ENCODE results near the gene SLIT3.
"Not testable (repeated sequence)": the region's sequence is repeated elsewhere in the genome, so short reads cannot be mapped to it uniquely, and the experiment has no call there.

The SLIT3 gene

DNA sequence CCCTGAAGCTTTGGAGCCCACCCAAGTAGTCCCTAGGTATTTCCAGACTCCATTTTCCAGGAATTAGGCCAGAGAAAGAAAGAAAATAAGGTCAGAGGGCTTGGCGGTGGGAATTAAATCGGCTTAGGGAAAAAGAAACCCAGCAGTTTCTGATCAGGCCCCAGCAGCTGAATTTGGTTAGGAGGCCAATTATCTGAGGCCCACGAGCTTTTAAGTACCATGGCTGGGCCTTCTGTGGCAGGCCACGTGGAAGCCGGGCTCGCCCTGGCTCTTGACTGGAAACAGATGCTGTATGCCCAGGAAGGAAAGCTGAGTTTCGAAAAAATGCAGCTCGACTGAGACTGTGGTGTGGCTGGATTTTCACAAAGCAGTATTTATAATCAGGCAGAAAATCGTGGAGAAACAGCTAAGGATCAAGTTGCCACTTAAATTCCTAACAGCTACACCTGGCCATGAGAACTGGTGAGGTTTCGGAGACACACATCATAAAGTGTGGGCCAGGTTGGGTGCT is 646.7 kb downstream of the SLIT3 start:
- no peak for FAIRE-seq

DNA sequence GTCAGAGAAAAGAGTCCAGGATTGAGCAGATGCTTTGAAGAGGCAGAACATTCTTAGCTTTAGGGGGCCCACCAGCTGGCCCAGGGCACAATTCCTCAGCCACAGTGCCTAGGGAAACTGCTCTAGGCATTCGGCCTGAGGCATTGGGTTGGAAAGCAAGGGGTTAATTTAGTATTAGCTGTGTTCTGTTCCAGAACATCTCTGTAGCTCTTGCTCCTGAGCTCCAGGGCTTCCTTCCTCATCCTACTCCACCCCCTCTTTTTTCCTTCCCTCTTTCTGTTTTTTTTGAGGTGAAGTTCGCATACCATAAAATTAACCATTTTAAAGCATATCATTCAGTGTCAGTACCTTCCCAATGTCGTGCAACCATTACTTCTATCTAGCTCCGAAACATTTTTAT is 647.3 kb downstream of the SLIT3 start:
- FAIRE-seq, result no peak

DNA sequence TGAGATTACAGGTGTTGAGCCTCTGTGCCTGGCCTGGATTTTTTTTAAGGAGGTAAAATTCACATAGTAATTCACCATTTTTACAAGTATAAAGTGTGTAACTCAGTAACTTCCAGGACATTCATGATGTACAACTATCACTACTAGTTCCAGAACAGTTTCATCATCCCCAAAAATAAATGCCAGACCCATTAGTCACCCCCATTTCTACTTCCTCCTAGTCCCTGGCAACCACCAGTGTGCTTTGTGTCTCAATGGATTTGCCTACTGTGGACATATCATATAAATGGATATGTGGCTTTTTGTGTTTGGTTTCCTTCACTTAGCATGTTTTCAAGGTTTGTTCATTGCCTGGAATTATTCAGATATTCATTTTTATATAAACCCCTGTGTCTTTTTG is 649.3 kb downstream of the SLIT3 start:
- no peak for FAIRE-seq

DNA sequence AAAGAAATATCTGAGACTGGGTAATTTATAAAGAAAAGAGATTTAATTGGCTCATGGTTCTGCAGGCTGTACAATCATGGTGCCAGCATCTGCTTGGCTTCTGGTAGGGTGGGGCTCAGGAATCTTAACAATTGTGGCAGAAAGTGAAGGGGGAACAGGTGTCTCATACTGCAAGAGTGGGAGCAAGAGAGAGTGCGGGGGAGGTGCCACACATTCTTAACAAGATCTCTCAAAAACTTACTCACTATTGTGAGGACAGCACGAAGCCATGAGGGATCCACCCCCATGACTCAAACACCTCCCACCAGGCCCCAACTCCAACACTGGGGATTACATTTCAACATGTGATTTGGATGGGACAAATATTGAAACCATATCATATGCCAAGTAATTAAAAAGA is 651.6 kb downstream of the SLIT3 start:
- FAIRE-seq, result no peak

DNA sequence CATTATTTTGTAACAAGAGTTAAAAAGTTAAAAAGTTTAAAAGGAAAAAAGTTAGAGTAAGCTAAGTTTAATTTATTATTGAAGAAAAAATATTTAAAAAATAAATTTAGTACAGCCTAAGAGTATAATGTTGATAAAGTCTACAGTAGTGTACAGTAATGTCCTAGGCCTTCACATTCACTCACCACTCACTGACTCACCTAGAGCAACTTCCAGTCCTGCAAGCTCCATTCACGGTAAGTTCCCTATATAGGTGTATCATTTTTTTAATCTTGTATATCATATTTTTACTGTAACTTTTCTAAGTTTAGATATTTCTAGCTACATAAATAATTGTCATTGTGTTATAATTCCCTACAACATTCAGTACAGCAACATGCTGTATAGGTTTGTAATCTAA is 652.4 kb downstream of the SLIT3 start:
- FAIRE-seq, result no peak

DNA sequence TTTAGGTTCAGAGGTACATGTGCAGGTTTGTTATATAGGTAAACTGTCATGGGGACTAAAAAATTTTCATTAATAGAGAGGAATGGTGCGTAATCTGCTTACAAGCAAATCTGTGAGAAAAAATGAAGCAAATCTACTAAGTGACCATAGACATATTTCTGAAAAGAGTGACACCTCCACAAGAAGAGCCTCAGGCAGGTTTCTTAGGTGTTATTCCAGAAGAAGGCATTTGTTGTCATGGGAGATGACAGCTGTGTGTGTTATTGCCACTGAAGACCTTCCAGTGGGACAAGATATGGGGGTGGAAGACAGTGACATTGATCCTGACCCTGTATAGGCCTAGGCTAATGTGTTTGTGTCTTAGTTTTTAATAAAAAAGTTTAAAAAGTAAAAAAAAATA is 652.9 kb downstream of the SLIT3 start:
- FAIRE-seq, result no peak

DNA sequence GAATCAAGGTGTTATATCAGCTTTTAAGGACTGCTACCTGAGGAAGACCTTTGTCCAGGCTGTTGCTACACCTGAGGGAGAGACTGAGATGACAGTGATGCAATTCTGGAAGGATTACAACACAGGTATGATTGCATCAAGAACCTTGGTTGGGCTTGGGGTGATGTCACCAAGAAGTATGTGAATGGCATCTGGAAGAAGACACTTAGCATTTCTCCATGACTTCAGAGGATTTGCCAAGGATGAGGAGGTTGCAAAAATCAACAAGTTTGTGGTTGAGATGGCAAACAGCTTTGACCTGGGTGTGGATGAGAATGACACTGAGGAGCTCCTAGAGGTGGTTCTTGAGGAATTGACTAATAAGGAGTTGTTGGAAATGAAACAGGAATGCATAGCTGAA is 653.9 kb downstream of the SLIT3 start:
- no peak for FAIRE-seq

DNA sequence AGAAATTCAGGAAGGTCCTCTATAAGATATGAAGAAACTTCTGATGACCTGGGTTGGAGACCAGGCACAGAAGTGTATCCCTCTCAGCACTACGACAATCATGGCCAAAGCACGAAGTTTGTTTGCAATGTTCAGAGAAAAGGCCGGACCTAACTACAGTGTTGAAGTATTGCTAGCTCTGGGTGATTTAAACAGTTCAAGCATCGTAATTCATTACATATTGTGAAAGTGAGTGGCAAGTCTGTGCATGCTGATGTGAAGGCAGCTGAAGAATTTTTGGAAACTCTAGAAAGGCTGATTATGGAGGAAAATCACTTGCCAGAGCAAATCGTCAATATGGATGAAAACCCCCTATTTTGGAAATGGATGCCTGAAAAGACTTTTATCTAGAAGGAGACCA is 654.6 kb downstream of the SLIT3 start:
- FAIRE-seq, result no peak

DNA sequence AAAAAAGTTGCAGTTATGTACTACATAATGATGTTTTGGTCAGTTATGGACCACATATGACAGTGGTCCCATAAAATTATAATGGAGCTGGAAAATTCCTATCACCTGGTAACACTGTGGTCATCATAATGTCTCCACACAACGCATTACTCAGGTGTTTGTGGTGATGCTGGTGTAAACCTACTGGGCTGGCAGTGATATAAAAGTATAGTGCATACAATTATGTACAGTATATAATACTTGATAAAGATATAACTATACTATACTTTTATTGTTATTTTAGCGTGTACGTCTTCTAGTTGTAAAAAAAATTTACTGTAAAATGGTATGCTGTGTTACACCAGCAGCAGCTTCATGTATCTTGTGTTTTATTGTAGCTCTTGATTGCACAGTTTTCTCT is 655.7 kb downstream of the SLIT3 start:
- no peak for FAIRE-seq

DNA sequence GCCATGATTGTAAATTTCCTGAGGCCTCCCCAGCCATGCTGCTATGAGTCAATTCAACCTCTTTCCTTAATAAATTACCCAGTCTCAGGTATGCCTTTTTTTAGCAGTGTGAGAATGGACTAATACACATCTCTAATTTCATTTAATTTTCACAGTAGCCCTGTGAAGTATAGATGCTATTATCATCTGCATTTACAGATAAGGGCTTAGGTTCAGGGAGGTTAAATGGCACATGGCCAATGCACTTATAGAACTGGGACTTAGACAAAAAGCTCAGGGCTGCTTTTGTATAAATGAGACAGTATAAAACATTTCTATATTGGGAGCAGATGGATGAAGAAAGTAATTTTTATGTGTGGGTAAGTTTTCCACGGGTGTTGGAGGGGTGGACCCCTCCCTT is 658.9 kb downstream of the SLIT3 start:
- no peak for FAIRE-seq

DNA sequence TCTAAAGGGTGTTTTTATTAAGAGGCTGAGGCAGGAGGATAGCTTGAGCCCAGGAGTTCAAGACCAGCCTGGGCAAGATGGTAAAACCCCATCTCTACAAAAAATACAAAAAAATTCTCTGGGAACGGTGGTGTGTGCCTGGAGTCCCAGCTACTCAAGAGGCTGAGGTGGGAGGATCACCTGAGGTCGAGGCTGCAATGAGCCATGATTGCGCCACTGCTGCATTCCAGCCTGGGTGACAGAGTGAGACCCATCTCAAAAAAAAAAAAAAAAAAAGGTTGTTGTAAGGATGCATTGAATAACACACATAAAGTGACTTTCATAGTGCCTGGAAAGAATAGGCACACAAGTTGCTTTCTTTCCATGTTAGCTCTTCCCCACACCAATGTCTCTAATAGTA is 662.1 kb downstream of the SLIT3 start:
- FAIRE-seq, result not testable (repeated sequence)

DNA sequence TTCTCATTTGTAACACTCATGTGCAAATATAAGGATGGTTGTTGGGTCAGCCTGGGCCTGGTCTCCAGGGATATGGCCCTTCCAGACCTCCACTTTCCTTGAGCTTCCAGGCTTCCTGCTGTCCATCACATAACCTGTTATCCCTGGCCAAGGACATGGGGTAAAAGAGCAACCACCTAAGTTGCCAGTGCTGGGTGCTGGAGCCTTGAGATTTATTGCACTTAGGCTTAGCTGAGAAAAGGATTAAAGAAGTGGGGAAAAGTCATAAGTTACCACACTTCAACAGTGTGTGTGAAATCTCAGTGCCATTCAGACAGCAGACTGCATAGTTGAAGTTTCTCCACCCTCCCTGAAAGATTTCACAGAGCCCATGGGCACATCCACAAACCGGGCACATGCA is 663.1 kb downstream of the SLIT3 start:
- FAIRE-seq, result no peak

DNA sequence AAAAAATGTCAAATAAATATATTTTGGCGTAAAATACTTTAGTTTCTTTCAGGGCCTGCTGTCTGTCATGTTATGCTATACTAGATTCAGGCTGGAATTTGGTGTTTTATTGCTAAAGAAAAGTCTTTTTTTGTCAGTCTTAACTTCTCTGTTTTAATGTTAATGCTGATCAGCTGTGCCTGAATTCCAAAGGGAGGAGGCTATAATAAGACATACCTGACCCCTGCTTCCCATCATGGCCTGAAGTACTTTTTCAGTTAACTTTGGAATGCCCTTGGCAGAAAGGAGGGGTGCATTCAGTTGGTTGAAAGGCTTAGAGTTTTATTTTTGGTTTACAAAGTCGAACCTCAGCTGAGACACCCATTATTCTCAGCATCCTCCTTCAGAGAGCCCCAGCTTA is 663.7 kb downstream of the SLIT3 start:
- FAIRE-seq, result no peak

DNA sequence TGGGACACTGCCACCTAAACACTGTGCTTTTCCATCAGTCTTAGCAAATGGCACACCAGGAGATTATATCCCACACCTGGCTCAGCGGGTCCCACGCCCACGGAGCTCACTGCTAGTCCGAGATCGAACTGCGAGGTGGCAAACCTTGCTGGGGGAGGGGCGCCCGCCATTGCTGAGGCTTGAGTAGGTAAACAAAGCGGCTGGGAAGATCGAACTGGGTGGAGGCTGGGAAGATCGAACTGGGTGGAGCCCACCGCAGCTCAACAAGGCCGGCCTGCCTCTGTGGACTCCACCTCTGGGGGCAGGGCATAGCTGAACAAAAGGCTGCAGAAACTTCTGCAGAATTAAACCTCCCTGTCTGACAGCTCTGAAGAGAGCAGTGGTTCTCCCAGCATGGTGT is 670.0 kb downstream of the SLIT3 start:
- not testable (repeated sequence) for FAIRE-seq

DNA sequence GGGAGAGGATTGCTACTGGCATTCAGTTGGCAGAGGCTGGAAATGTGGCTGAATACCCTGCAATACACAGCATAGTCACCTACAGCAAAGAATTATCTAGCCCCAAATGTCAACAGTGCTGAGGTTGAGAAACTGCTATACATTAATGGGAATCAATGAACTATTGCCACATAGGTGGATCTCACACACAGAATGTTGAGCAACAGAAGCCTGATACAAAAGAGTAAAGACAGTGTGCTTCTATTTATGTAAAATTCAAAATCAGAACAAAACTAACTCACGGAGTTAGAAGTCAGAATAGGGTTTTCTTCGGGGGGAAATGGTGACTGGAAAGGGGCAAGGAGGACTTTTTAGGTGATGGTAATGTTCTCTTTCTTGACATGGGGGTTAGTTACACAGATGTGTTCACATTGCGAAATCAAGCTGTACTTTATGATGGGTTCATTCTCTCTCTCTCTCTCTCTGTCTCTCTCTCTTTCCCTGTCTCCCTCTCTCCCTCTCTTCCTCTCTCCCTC is 676.0 kb downstream of the SLIT3 start:
- no peak for FAIRE-seq

DNA sequence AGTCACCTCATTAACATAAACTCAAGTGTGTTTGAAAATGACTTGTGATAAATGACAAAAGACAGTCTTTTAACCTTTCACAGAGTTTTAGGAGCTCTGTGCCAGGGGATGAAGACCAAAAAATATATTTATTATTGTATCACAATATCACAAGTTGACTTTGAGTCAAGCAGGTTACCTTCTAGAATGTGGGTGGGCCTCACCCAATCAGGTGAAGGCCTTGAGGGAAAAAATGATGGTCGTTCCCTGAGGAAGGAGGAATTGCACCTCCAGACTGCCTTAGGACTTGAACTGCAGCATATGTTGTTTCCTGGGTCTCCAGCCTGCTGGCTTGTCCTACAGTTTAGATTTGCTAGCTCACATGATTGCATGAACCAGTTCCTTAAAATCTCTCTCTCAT is 680.1 kb downstream of the SLIT3 start:
- FAIRE-seq, result no peak

DNA sequence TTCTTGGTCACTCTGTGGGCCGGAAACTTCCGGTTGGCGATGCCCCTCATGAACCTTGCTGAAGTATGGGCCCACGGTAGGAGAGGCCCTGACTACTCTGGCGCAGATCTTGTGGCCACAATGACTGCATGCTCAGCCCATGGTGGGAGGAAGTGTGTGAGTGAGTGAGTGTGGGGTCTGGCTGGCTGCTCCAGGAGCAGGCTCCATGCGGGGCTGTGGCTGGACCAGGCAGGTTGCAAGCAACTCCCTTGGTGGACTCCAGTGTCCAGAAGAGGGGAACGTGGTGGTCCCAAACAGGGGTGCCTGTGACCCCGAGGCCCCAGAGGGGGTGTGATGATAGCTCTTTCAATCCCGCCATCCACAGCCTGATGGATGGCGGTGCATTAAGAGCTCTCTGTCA is 686.3 kb downstream of the SLIT3 start:
- no peak for FAIRE-seq

DNA sequence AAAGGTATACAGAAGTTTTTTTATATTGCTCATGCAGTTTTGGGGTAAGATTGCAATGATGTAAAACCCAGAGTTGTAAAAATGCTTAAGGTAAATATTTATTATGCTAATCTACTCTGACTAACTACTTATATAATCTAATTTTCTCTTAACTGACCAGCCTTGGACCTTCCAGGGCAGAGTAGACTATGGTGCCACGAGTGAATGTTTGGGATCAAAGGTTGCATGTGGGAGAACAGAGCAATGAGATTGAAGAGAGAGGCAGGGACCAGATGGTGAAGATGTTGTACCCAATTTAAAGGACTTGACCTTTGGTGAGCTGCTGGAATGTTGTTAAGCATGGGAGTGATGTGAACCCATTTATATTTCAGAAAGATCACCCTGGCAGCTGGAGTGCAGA is 686.9 kb downstream of the SLIT3 start:
- no peak for FAIRE-seq

DNA sequence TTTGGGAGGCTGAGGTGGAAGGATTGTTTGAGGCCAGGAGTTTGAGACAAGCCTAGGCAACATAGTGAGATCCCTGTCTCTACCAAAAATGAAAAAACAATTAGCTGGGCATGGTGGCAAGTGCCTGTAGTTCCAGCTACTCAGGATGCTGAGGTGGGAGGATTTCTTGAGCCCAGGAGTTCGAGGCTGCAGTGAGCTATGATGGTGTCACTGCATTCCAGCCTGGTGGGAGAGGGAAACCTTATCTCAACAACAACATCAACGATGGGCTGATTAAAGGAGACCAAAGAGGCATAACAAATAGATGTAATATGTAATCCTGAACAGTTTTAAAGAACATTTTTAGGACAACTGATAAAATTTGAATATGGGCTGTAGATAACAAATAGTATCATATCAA is 687.5 kb downstream of the SLIT3 start:
- no peak for FAIRE-seq

DNA sequence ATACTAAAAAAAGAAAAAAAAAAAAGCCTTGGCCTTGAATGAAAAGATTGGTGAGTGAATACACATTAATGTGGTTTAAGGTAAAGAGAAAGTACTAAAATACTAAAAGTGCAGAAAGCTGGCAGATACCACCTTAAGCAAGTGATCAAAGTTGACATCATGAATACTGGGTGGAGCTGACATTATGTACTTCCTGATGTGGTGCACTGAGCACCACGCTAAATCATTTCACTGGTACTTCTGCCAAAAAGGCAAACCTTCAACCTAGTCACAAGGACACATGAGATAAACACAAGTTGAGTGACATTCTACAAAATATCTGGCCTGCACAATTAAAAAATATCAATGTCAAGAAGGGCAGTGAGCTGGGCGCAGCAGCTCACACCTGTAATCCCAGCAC is 687.9 kb downstream of the SLIT3 start:
- FAIRE-seq, result no peak

DNA sequence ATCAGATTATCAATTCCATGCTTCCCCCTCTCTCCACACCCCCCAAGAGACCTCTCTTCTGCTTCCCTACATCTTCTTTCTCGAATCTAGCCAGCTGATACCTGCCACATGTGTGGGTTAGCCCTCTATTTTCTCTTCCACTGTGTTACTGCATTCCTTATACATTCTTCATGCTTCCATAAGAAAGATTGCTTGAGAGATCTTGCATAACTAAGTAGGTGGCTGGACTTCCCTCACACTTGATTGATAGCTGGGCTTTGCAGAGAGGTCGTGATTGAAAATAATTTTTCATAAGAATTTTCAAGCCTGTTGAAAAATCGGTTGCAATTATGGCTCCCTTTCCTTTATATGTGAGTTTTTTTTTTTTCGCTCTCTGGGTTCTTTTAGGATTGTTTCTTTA is 688.8 kb downstream of the SLIT3 start:
- no peak for FAIRE-seq

All from A204.1 (cell line).